ENCODE data around the gene REXO5.

The REXO5 gene

GRCh38 chr16:20871941-20872815, 65.9 kb downstream of the REXO5 start:
- no peak for TF ChIP-seq TAF1 (IDR thresholded peaks at IDR 0.05; ENCODE audit: borderline replicate concordance, insufficient read depth, low read length)
- TF ChIP-seq POLR2AphosphoS5 (IDR thresholded peaks at IDR 0.05; ENCODE audit: low read depth, low read length): no peak
- TF ChIP-seq, protein P1, sequence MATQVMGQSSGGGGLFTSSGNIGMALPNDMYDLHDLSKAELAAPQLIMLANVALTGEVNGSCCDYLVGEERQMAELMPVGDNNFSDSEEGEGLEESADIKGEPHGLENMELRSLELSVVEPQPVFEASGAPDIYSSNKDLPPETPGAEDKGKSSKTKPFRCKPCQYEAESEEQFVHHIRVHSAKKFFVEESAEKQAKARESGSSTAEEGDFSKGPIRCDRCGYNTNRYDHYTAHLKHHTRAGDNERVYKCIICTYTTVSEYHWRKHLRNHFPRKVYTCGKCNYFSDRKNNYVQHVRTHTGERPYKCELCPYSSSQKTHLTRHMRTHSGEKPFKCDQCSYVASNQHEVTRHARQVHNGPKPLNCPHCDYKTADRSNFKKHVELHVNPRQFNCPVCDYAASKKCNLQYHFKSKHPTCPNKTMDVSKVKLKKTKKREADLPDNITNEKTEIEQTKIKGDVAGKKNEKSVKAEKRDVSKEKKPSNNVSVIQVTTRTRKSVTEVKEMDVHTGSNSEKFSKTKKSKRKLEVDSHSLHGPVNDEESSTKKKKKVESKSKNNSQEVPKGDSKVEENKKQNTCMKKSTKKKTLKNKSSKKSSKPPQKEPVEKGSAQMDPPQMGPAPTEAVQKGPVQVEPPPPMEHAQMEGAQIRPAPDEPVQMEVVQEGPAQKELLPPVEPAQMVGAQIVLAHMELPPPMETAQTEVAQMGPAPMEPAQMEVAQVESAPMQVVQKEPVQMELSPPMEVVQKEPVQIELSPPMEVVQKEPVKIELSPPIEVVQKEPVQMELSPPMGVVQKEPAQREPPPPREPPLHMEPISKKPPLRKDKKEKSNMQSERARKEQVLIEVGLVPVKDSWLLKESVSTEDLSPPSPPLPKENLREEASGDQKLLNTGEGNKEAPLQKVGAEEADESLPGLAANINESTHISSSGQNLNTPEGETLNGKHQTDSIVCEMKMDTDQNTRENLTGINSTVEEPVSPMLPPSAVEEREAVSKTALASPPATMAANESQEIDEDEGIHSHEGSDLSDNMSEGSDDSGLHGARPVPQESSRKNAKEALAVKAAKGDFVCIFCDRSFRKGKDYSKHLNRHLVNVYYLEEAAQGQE (IDR thresholded peaks at IDR 0.05; ENCODE audit: insufficient read depth in 1 of 2, low read depth in 2 of 2, low read length in 2 of 2): no peak
- TF ChIP-seq FOXP2 (optimal IDR thresholded peaks at IDR 0.05; ENCODE audit: borderline replicate concordance, extremely low read depth, extremely low read length, insufficient read depth): no peak
- no peak for TF ChIP-seq SIN3A (IDR thresholded peaks at IDR 0.05; ENCODE audit: borderline replicate concordance, insufficient read depth, low read length)

DNA sequence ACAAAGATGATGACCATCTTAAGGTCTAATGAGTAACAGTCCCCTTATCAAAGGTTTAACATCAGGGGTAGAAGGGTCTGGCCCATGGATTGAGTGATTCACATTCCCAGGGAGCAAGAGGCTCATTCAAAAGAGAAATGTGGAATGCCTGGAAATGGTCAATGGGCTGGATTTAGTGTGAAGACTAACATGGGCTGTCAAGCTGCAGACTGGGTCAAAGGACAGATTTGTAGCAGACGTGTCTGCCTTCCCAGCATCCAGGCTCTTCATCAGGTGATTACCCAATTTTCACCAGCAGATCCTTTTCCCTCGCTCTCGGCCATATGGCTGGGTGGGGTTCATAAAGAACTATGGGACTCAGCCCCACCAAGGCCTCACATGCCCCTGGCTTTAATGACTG, 67.0 kb downstream of the REXO5 start:
- TF ChIP-seq POLR2AphosphoS5 (IDR thresholded peaks at IDR 0.05; ENCODE audit: low read depth, low read length) (no peak), FOXP2 (optimal IDR thresholded peaks at IDR 0.05; ENCODE audit: borderline replicate concordance, extremely low read depth, extremely low read length, insufficient read depth) (no peak), SIN3A (IDR thresholded peaks at IDR 0.05; ENCODE audit: borderline replicate concordance, insufficient read depth, low read length) (no peak), TAF1 (IDR thresholded peaks at IDR 0.05; ENCODE audit: borderline replicate concordance, insufficient read depth, low read length) (no peak)
- TF ChIP-seq, protein P1 (IDR thresholded peaks at IDR 0.05; ENCODE audit: insufficient read depth in 1 of 2, low read depth in 2 of 2, low read length in 2 of 2): no peak

DNA sequence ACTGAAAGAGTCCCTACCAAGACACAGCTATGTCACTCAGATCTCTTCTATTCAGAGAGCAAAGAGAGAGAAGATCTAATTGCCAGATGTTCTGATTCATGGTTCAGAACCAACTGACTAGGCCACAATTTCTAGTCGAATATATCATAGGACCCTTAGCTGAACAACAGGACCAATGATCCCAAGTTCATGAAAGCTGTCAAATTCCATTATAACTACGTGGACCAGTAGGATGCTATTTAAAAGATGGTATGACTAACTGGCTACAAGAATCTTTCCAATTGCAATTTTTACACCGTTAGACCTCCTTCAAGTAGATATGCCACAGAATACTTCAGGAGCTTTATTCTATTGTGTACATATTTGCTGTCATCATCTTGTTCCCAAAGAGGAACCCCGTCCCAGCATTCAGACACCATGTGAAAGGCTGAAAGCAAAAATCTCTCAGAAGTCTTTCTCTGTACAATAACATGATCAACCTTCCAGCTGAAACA, 67.8 kb downstream of the REXO5 start:
- no peak for TF ChIP-seq FOXP2 (optimal IDR thresholded peaks at IDR 0.05; ENCODE audit: borderline replicate concordance, extremely low read depth, extremely low read length, insufficient read depth)
- TF ChIP-seq, protein P1 (IDR thresholded peaks at IDR 0.05; ENCODE audit: insufficient read depth in 1 of 2, low read depth in 2 of 2, low read length in 2 of 2): no peak

- TF ChIP-seq FOXP2 (optimal IDR thresholded peaks at IDR 0.05; ENCODE audit: borderline replicate concordance, extremely low read depth, extremely low read length, insufficient read depth) (no peak), SIN3A (IDR thresholded peaks at IDR 0.05; ENCODE audit: borderline replicate concordance, insufficient read depth, low read length) (no peak)
Measured at GRCh38 chr16:20875355-20875650, 69.0 kb downstream of the REXO5 start.

DNA sequence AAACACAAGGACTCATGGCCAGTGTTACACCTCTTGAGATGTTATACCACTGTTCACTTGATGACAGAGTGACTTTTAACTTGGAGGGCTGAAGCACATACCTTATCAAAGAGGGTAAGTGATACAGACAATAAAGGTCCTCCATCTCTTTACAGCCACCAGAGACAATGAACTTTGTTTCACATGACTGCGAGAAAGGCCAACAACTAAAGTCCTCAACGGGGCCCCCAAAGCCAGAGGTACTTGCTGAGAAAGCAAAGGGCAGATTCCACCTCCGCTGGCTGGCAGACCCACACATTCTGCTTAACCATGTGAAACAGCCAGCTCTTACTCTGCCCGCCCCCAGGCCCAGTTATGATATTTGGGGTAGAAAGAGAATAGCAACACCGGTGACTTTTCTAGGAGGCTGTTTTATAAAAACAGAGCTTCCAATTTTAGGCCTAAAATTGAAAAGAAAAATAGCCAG, 72.4 kb downstream of the REXO5 start:
- no peak for TF ChIP-seq POLR2AphosphoS5 (IDR thresholded peaks at IDR 0.05; ENCODE audit: low read depth, low read length)
- TF ChIP-seq FOXP2 (optimal IDR thresholded peaks at IDR 0.05; ENCODE audit: borderline replicate concordance, extremely low read depth, extremely low read length, insufficient read depth): no peak
- TF ChIP-seq, protein P1 (IDR thresholded peaks at IDR 0.05; ENCODE audit: insufficient read depth in 1 of 2, low read depth in 2 of 2, low read length in 2 of 2): no peak
- no peak for TF ChIP-seq TAF1 (IDR thresholded peaks at IDR 0.05; ENCODE audit: borderline replicate concordance, insufficient read depth, low read length)
- no peak for TF ChIP-seq SIN3A (IDR thresholded peaks at IDR 0.05; ENCODE audit: borderline replicate concordance, insufficient read depth, low read length)

All from PFSK-1 (cell line).